GM12892 (cell line): ENCODE measurements around the gene CHD2.
A peak's percentile ranks its signal among the peaks of the same experiment; 100 is the strongest.

ENCODE experiments used
- DNase-seq: peaks from one replicate; pipeline ENCODE4 v3.0.0; 2011; ENCODE audit not compliant: insufficient read length
- FAIRE-seq: peaks from 2 replicates; lab custom pipeline; 2011; peaks lifted over from hg19 to GRCh38; lab: Jason Lieb, UNC
- POLR2A ChIP-seq: IDR thresholded peaks from 2 replicates; pipeline ENCODE4 v1.6.1; 2011; ENCODE audit warnings: low read depth, low read length, control low read depth
- POLR2AphosphoS5 ChIP-seq: IDR thresholded peaks from 2 replicates; pipeline ENCODE4 v1.6.1; 2011; ENCODE audit warnings: low read depth, low read length, control low read depth
- TAF1 ChIP-seq: IDR thresholded peaks from 2 replicates; pipeline ENCODE4 v1.6.1; 2011; ENCODE audit warnings: low read depth, mild to moderate bottlenecking, control low read depth, low read length, borderline replicate concordance

Gene CHD2

GRCh38 chr15:92881211-92881754 is 18.8 kb upstream of the CHD2 start:
- DNase-seq = no peak
- no peak for FAIRE-seq
- TF ChIP-seq POLR2AphosphoS5 (no peak), POLR2A (no peak), TAF1 (no peak)

- FAIRE-seq = peak; percentile 96
- peak; percentile 81; the same call in 1 of the 2 replicates for TF ChIP-seq TAF1
- TF ChIP-seq POLR2AphosphoS5 = no peak
- TF ChIP-seq POLR2A = peak; percentile 62
- peak; percentile 85 for DNase-seq
Measured at GRCh38 chr15:92881802-92882696, 18.1 kb upstream of the CHD2 start.

GRCh38 chr15:92882697-92883162 is 17.4 kb upstream of the CHD2 start:
- TF ChIP-seq TAF1 (peak; percentile 88), POLR2A (peak; percentile 96), POLR2AphosphoS5 (peak; percentile 94)
- DNase-seq (no peak), FAIRE-seq (no peak)

- peak; percentile 78 for FAIRE-seq
Measured at GRCh38 chr15:92883163-92883875, 16.8 kb upstream of the CHD2 start.

GRCh38 chr15:92883876-92884435 is 16.2 kb upstream of the CHD2 start:
- DNase-seq = no peak
- no peak for TF ChIP-seq POLR2A
- no peak for TF ChIP-seq POLR2AphosphoS5
- no peak for TF ChIP-seq TAF1
- FAIRE-seq = peak; percentile 48

More at GRCh38 chr15:92883163-92883875, 16.8 kb upstream of the CHD2 start:
- no peak; the same call in 1 of the 2 replicates for TF ChIP-seq POLR2AphosphoS5
- no peak for TF ChIP-seq TAF1
- TF ChIP-seq POLR2A = no peak
- DNase-seq = no peak

- peak; percentile 64 for FAIRE-seq
- no peak for DNase-seq
- no peak for TF ChIP-seq TAF1
- TF ChIP-seq POLR2A = no peak
- TF ChIP-seq POLR2AphosphoS5 = no peak
Measured at GRCh38 chr15:92884436-92885223, 15.5 kb upstream of the CHD2 start.

DNA sequence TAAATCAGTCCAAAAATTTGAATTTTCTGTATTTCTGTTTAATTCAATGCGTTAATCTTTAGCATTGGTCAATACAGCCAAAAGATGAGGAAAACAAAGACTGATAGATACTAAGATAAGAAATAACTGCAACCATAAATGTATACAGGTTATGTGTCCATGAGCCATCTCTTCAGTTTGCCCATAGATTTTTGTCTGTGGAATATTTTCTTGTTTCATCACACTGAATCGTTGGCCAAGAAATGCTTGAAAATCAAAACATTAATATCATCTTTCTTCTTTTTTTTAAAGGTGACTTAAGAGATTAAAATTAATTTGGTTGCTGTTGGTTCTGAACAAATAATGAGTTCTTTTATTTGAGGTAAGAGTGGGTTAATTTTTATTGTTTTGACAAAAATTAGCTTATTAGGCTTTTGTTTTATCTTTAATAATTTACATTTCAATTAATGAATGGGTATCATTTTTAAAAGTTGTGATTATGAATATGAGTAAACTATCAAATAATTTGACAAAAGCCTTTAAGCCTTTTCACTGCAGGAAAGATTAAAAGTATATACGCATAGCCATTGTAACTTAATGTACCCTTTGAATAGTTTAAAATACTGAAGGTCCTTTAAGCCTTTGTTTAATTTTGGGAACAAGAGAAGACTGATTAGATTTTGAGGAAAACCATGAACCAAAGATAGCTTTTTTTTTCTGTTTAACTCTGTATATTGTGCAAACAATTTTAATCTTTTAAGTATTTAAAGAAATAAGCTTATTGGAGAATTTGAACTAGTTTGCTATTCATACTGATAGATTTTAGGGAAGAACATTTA is 14.7 kb upstream of the CHD2 start:
- TF ChIP-seq POLR2A (no peak; the same call in 1 of the 2 replicates), POLR2AphosphoS5 (no peak), TAF1 (no peak)
- FAIRE-seq (peak; percentile 24), DNase-seq (no peak)

DNA sequence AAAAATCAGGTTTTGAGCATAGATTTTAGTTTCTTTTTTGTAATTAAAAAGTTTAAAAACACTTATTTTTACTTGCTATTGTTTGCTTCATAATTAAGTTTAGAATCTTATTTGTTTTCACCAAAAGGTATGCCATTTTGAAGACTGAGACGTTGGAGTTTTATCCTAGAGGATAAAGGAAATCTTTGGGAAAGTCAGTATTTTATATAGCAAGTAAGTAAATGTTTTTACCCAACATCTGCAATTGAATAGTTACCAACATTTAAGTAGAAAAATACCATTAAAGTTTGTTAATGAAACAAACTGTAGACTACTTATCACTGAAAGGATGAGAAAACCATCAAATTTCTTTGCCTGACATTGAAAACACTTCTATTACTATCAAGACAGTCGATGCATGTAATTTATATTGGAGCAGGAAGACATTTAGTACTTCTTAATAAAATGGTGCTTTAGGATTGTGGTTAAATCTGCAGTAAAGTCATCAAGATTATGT is 14.0 kb upstream of the CHD2 start:
- FAIRE-seq (no peak), DNase-seq (no peak)
- TF ChIP-seq POLR2A = no peak
- no peak for TF ChIP-seq TAF1
- no peak for TF ChIP-seq POLR2AphosphoS5

GRCh38 chr15:92886815-92887214 is 13.3 kb upstream of the CHD2 start:
- FAIRE-seq (no peak), DNase-seq (no peak)
- TF ChIP-seq TAF1 (no peak), POLR2A (no peak), POLR2AphosphoS5 (no peak)

GRCh38 chr15:92887869-92888268 is 12.3 kb upstream of the CHD2 start:
- DNase-seq (no peak), FAIRE-seq (no peak)
- TF ChIP-seq POLR2A (no peak), POLR2AphosphoS5 (no peak), TAF1 (no peak)
